Pancreas (tissue), 10 donors: ENCODE data around the gene CXCL16. TPM values are rescaled to one million over a fixed set of nuclear protein-coding genes. Genes with fewer than 3 reads are reported as not detected.
"Not testable (repeated sequence)": the region's sequence is repeated elsewhere in the genome, so short reads cannot be mapped to it uniquely, and the experiment has no call there.

Experiments
- ATAC-seq, 4 donors: fragments of 200-7000 bp; cut with Tn5 transposase; one replicate each; pipeline versions ENCODE4 v1.8.0 to v1.9.1; 2020; ENCODE audit warnings: mild to moderate bottlenecking in 4 of 4, moderate library complexity in 4 of 4
- DNase-seq, 6 donors: peaks; one replicate each; pipeline ENCODE4 v3.0.0-alpha.2; 2020
- FAIRE-seq: peaks from 2 replicates; lab custom pipeline; 2012; peaks lifted over from hg19 to GRCh38; lab: Jason Lieb, UNC
- H3K27ac ChIP-seq, 4 donors: fragments of 200-600 bp; sonication (generic); 1 replicate in 3 of 4; 2 replicates in 1 of 4; pipeline versions ENCODE4 v1.5.0 to v1.8.0; 2020
- H3K27me3 ChIP-seq, 4 donors: fragments of 200-600 bp; one replicate each; pipeline ENCODE4 v1.8.0; 2021
- H3K36me3 ChIP-seq, 3 donors: fragments of 200-600 bp; sonication (generic) in 1 of 3; one replicate each; pipeline versions ENCODE4 v1.5.0 to v1.8.0; 2020 to 2021
- H3K4me1 ChIP-seq, 3 donors: fragments of 200-600 bp; one replicate each; pipeline ENCODE4 v1.8.0; 2021
- H3K4me3 ChIP-seq, 4 donors: fragments of 200-600 bp; sonication (generic) in 2 of 4; one replicate each; pipeline versions ENCODE4 v1.5.0 to v1.8.0; 2020 to 2021
- H3K9me3 ChIP-seq, 4 donors: fragments of 200-600 bp; one replicate each; pipeline ENCODE4 v1.8.0; 2021
- WGBS, 2 donors: extraction: QIAGEN DNeasy Blood & Tissue Kit; methylation state at CpG; one replicate each; pipeline ENCODE4 v1.1.7; 2013; 5-methylcytosine and 5-hydroxymethylcytosine counted together
- intact Hi-C, 3 donors: fragments of 100-400 bp; cut with DNase I; formaldehyde crosslinking; loops; one replicate each; pipeline versions ENCODE4 v1.11.1 to v1.14.2; 2022
- polyA plus RNA-seq, 2 donors: library from polyadenylated mRNA; stranded (reverse); fragments of 200-250 nt; gene quantifications; one replicate each; pipeline ENCODE4 v1.2.3, GENCODE V29; 2013
- total RNA-seq, 6 donors: library from RNA; stranded (reverse); fragmentation: NEBNext Ultra II Directional in 4 of 6; extraction: Animal tissue kit (Norgen Biotek cat#: 25700) in 4 of 6; gene quantifications; one replicate each; pipeline versions ENCODE4 v1.2.1 to v1.2.4, GENCODE V29; 2021 to 2023
- TF ChIP-seq, protein P1 (sequence below), 4 donors: fragments of 200-600 bp; sonication (generic) in 3 of 4; IDR thresholded peaks; one replicate each; pipeline versions ENCODE4 v1.5.0 to v1.8.0; 2021; ENCODE audit warnings: antibody characterized with exemption in 4 of 4
- donor health status: healthy with polysubstance abuse.
- donor health status: DM: no; HTN: no; CAD: no; lungs with moderate emphysema.
- donor health status: DM: no; HTN: no; CAD: no.
- donor health status: control.
- donor health status: control.
- donor health status: Bipolar disorder and iron deficiency.
- donor health status: DM: yes; HTN: yes; CAD: no.
- donor health status: DM: no; HTN: no; CAD: no.
- donor health status: DM: no; HTN: no; CAD: no.
- donor health status: DM: yes; HTN: yes; CAD: no.

The CXCL16 gene
- total and polyA plus RNA-seq, 8 donors = 7.6 to 55.6 (median 10.0) TPM

DNA sequence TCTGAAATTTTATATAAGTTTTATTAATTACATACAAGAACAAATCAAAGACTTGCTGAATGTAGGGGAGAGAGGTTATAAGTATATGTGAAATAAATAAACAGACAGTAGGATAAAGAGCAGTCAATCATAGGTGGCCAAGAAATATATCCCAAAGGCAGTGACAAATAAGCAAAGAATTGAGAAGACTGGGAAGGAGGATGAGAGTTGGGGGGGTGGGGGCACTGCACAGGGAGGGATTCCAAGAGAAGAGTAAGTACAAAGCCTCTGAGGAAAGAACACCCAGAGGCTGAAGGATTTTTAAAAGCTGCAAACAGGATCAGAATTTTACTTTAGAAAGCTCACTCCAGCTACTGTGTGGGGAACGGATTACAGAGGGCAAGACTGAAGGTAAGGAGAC is 38.6 kb downstream of the CXCL16 start:
- no peak for FAIRE-seq
- no peak overlapping the region for H3K27ac ChIP-seq
- intact Hi-C loops = no loop called here
- no peaks in the 10 kb centered on the region for H3K9me3 ChIP-seq
- TF ChIP-seq, protein P1, sequence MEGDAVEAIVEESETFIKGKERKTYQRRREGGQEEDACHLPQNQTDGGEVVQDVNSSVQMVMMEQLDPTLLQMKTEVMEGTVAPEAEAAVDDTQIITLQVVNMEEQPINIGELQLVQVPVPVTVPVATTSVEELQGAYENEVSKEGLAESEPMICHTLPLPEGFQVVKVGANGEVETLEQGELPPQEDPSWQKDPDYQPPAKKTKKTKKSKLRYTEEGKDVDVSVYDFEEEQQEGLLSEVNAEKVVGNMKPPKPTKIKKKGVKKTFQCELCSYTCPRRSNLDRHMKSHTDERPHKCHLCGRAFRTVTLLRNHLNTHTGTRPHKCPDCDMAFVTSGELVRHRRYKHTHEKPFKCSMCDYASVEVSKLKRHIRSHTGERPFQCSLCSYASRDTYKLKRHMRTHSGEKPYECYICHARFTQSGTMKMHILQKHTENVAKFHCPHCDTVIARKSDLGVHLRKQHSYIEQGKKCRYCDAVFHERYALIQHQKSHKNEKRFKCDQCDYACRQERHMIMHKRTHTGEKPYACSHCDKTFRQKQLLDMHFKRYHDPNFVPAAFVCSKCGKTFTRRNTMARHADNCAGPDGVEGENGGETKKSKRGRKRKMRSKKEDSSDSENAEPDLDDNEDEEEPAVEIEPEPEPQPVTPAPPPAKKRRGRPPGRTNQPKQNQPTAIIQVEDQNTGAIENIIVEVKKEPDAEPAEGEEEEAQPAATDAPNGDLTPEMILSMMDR (IDR thresholded peaks at IDR 0.05) = no peak
- WGBS, 2 donors = 88 to 90% methylated on average over 1 of the region's 1 CpG
- no peaks in the 10 kb centered on the region for H3K36me3 ChIP-seq
- H3K4me3 ChIP-seq = no peak overlapping the region
- no peak for DNase-seq
- H3K4me1 ChIP-seq = peaks cover 0 to 3% (median 0%) of the 10 kb centered on the region in 3 donors
- ATAC-seq = no peak
- no peaks in the 10 kb centered on the region for H3K27me3 ChIP-seq

DNA sequence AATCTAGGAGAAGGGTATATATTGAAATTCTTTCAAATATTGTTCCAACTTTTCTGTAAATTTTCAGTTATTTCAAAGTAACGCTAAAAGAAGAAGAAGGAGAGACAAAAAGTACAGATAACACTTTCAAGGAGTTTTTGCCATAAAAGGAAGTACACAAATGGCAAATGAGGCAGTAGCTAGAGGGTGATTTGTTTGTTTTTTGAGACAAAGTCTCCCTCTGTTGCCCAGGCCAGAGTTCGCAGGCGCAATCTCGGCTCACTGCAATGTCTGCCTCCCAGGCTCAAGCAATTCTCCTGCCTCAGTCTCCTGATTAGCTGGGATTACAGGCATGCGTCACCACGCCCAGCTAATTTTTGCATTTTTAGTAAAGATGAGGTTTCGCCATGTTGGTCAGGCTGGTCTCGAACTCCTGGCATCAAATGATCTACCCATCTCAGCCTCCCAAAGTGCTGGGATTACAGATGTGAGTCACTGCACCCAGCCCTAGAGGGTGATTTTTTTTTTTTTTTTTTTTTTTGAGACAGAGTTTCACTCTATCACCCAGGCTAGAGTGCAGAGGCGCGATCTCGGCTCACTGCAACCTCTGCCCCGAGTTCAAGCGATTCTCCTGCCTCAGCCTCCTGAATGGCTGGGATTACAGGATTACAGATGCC is 40.2 kb downstream of the CXCL16 start:
- H3K4me1 ChIP-seq, H3K36me3 ChIP-seq, H3K27me3 ChIP-seq, H3K9me3 ChIP-seq, H3K4me3 ChIP-seq, ATAC-seq, FAIRE-seq, DNase-seq, intact Hi-C loops, H3K27ac ChIP-seq: not testable (repeated sequence)
- WGBS, 2 donors = 83 to 84% methylated on average over 13 of the region's 13 CpGs

DNA sequence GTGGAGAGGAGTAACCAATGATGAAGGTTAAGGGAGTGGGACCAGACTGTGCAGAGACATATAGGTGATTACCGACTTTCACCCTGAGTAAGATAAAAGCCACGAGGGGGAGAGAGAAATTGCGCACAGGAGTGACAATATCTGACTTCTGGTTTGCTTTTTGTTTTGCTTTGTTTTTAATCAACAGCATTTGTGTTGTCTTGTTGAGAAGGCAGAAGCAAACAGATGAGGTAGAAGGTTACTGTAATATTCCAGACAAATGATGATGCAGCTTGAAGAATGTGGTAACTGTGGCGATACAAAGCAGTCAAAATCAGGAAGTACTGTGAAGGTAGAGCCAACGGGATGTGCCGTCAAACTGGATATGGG is 43.3 kb downstream of the CXCL16 start:
- 75 to 78% methylated on average over 6 of the region's 6 CpGs for WGBS, 2 donors
- no peaks in the 10 kb centered on the region for H3K27me3 ChIP-seq
- intact Hi-C loops = no loop called here
- no peak overlapping the region for H3K27ac ChIP-seq
- TF ChIP-seq, protein P1 (IDR thresholded peaks at IDR 0.05) = no peak
- ATAC-seq (no peak), DNase-seq (no peak), FAIRE-seq (no peak)
- no peaks in the 10 kb centered on the region for H3K9me3 ChIP-seq
- H3K4me3 ChIP-seq = no peak overlapping the region
- H3K4me1 ChIP-seq = no peaks in the 10 kb centered on the region
- no peaks in the 10 kb centered on the region for H3K36me3 ChIP-seq

DNA sequence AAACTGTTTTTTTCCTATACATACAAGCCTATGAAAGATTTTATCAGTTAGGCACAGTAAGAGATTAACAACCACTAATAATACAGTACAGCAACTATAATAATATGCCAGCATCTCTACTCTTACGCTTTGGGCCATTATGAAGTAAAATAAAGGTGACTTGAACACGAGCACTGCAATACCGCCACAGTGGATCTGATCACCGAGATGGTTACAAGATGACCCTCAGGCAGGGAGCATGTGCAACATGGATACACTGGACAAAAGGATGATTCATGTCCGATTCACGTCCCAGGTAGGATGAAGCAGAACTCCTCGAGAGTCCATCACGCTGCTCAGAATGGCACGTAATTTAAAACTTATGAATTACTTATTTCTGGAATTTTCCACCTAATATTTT is 46.3 kb downstream of the CXCL16 start:
- H3K9me3 ChIP-seq = no peaks in the 10 kb centered on the region
- intact Hi-C loops = no loop called here
- no peaks in the 10 kb centered on the region for H3K27me3 ChIP-seq
- FAIRE-seq = no peak
- TF ChIP-seq, protein P1 (IDR thresholded peaks at IDR 0.05) = no peak
- H3K36me3 ChIP-seq = peaks cover 0 to 9% (median 0%) of the 10 kb centered on the region in 3 donors
- no peak overlapping the region for H3K27ac ChIP-seq
- H3K4me3 ChIP-seq = no peak overlapping the region
- no peak for DNase-seq
- 84 to 87% methylated on average over 9 of the region's 9 CpGs for WGBS, 2 donors
- ATAC-seq = no peak
- no peaks in the 10 kb centered on the region for H3K4me1 ChIP-seq

DNA sequence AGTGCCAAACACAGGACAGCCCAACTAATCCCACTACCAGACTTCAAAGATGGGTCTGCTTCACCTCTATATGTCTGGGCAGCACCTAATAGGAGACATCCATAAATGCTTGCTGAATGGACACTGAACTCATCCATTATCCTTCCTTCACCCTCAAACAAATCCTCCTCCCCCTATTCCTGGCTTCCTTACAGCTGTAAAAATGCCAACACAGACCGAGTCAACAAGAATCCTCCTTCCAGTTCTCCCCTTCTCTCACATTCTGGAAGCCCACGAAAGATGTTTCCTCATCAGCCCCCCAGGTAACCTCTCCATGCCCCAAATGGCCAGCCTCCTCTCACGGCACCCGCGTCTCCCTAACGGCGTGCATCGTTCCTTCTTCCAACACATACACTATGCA is 48.0 kb downstream of the CXCL16 start:
- FAIRE-seq (no peak), DNase-seq (no peak), ATAC-seq (no peak)
- H3K9me3 ChIP-seq = no peaks in the 10 kb centered on the region
- H3K4me3 ChIP-seq = no peak overlapping the region
- intact Hi-C loops = no loop called here
- H3K27me3 ChIP-seq = no peaks in the 10 kb centered on the region
- peaks cover 0 to 9% (median 0%) of the 10 kb centered on the region in 3 donors for H3K36me3 ChIP-seq
- H3K27ac ChIP-seq = no peak overlapping the region
- TF ChIP-seq, protein P1 (IDR thresholded peaks at IDR 0.05) = no peak
- no peaks in the 10 kb centered on the region for H3K4me1 ChIP-seq
- WGBS, 2 donors = 78 to 82% methylated on average over 8 of the region's 8 CpGs
